GM12878 (cell line): ENCODE data around the gene PROSER2. TPM values are rescaled to one million over a fixed set of nuclear protein-coding genes. Genes with fewer than 3 reads are reported as not detected.

Source experiments
- ATAC-seq: fragments of 200-7000 bp; cut with Tn5 transposase; 3 replicates; pipeline ENCODE4 v1.9.1; 2020; ENCODE audit warnings: mild to moderate bottlenecking, moderate library complexity
- BruUV-seq: library from RNA; stranded (reverse); fragments of 400-500 nt; replicated peaks from 2 replicates; lab custom pipeline; 2021; lab: Mats Ljungman, UMichigan
- CTCF ChIA-PET: fragments of 300-600 bp; sonication (Branson Sonifier 250); formaldehyde crosslinking; extraction: SDS; loops from one replicate; lab custom pipeline; 2021; ENCODE audit warnings: inconsistent platforms; lab: Yijun Ruan, JAX
- POLR2A ChIA-PET: fragments of 350-600 bp; formaldehyde crosslinking; extraction: SDS; loops from one replicate; lab custom pipeline; 2021; ENCODE audit warnings: inconsistent platforms; lab: Charles Lee
- RAD21 ChIA-PET: fragments of 300-600 bp; sonication (Branson Sonifier 250); formaldehyde crosslinking; loops from one replicate; lab custom pipeline; 2023; ENCODE audit warnings: antibody characterized with exemption; ENCODE audit not compliant: unreplicated experiment; lab: Charles Lee
- SMC1A ChIA-PET: fragments of 300-600 bp; sonication (Branson Sonifier 250); formaldehyde crosslinking; loops from one replicate; lab custom pipeline; 2023; ENCODE audit not compliant: unreplicated experiment, uncharacterized antibody; lab: Charles Lee
- DNase-seq: peaks from one replicate; pipeline ENCODE4 v3.0.0-alpha.2; 2011; ENCODE audit warnings: low read depth, low spot score
- FAIRE-seq: peaks from 3 replicates; lab custom pipeline; 2011; peaks lifted over from hg19 to GRCh38; lab: Jason Lieb, UNC
- H2AFZ ChIP-seq: 2 replicates; pipeline ENCODE4 v1.6.0; 2011; ENCODE audit warnings: low read depth, low read length, control low read depth; ENCODE audit not compliant: control insufficient read depth
- H3K27ac ChIP-seq: 2 replicates; pipeline ENCODE4 v1.5.1; 2011; ENCODE audit warnings: control low read depth; ENCODE audit not compliant: control insufficient read depth, insufficient read depth
- H3K27me3 ChIP-seq, 2 experiments: replicated peaks in 1 of 2; 2 replicates each; pipeline versions ENCODE4 v1.6.0 to v1.6.1; 2011; ENCODE audit warnings: low read length in 1 of 2; ENCODE audit not compliant: control insufficient read depth in 2 of 2, insufficient read depth in 2 of 2
- H3K36me3 ChIP-seq, 2 experiments: 2 replicates each; pipeline ENCODE4 v1.5.1; 2011; ENCODE audit warnings: low read length in 1 of 2; ENCODE audit not compliant: control insufficient read depth in 2 of 2, insufficient read depth in 2 of 2
- H3K4me1 ChIP-seq: 2 replicates; pipeline ENCODE4 v1.6.1; 2011; ENCODE audit warnings: mild to moderate bottlenecking, low read length, moderate library complexity, mixed read lengths; ENCODE audit not compliant: control insufficient read depth, insufficient read depth
- H3K4me2 ChIP-seq: 2 replicates; pipeline ENCODE4 v1.6.0; 2011; ENCODE audit warnings: control low read depth; ENCODE audit not compliant: control insufficient read depth, insufficient read depth
- H3K4me3 ChIP-seq: fragments of 200-600 bp; sonication (generic); 2 replicates; pipeline ENCODE4 v1.5.1; 2016
- H3K79me2 ChIP-seq: 2 replicates; pipeline ENCODE4 v1.6.0; 2011; ENCODE audit warnings: low read length; ENCODE audit not compliant: control insufficient read depth, insufficient read depth
- H3K9ac ChIP-seq: 2 replicates; pipeline ENCODE4 v1.8.0; 2011; ENCODE audit warnings: low read length, control low read depth, mixed read lengths; ENCODE audit not compliant: control insufficient read depth, insufficient read depth
- H3K9me3 ChIP-seq: replicated peaks from 3 replicates; pipeline ENCODE4 v1.5.1; 2011; ENCODE audit warnings: mild to moderate bottlenecking, low read length; ENCODE audit not compliant: control insufficient read depth, insufficient read depth
- H4K20me1 ChIP-seq: 2 replicates; pipeline ENCODE4 v1.6.0; 2011; ENCODE audit not compliant: control insufficient read depth, insufficient read depth
- BCL11A ChIP-seq: IDR thresholded peaks from 2 replicates; pipeline ENCODE4 v1.6.1; 2011; ENCODE audit warnings: low read depth, low read length
- BHLHE40 ChIP-seq, 2 experiments: fragments of 450-650 bp in 1 of 2; IDR thresholded peaks; 2 replicates each; pipeline ENCODE4 v1.6.1; 2011 to 2017; ENCODE audit warnings: low read depth in 2 of 2, borderline replicate concordance in 1 of 2, improper control_type of control experiment in 1 of 2, low read length in 1 of 2, mild to moderate bottlenecking in 1 of 2
- BMI1 ChIP-seq: fragments of 450-650 bp; IDR thresholded peaks from 2 replicates; pipeline ENCODE4 v1.6.1; 2016; ENCODE audit warnings: mild to moderate bottlenecking, moderate library complexity, borderline replicate concordance
- BRCA1 ChIP-seq: IDR thresholded peaks from 2 replicates; pipeline ENCODE4 v1.6.1; 2011; ENCODE audit warnings: low read depth, low read length, improper control_type of control experiment
- EED ChIP-seq: sonication (generic); IDR thresholded peaks from 2 replicates; pipeline ENCODE4 v1.6.1; 2016; ENCODE audit warnings: antibody characterized with exemption, low read depth
- HCFC1 ChIP-seq: fragments of 150-350 bp; IDR thresholded peaks from 2 replicates; pipeline ENCODE4 v1.6.1; 2014; ENCODE audit warnings: low read length
- IKZF2 ChIP-seq, 2 experiments: fragments of 450-650 bp; IDR thresholded peaks; 2 replicates each; pipeline ENCODE4 v1.6.1; 2017; ENCODE audit warnings: mild to moderate bottlenecking in 2 of 2, moderate library complexity in 2 of 2
- MEF2A ChIP-seq: IDR thresholded peaks from 2 replicates; pipeline ENCODE4 v1.6.1; 2011; ENCODE audit warnings: low read depth, mild to moderate bottlenecking, low read length, moderate library complexity; ENCODE audit not compliant: insufficient read depth
- MTA2 ChIP-seq: fragments of 450-650 bp; IDR thresholded peaks from 2 replicates; pipeline ENCODE4 v1.6.1; 2016; ENCODE audit warnings: low read depth, mild to moderate bottlenecking, moderate library complexity
- NFIC ChIP-seq: IDR thresholded peaks from 2 replicates; pipeline ENCODE4 v1.6.1; 2012; ENCODE audit warnings: low read depth, mild to moderate bottlenecking, inconsistent platforms, low read length, moderate library complexity
- NR2F1 ChIP-seq: fragments of 450-650 bp; conservative IDR thresholded peaks from 2 replicates; pipeline ENCODE4 v1.6.1; 2017; ENCODE audit warnings: mild to moderate bottlenecking
- RBBP5 ChIP-seq: fragments of 200-600 bp; sonication (generic); conservative IDR thresholded peaks from 2 replicates; pipeline ENCODE4 v1.6.1; 2016
- RUNX3 ChIP-seq: IDR thresholded peaks from 2 replicates; pipeline ENCODE4 v1.6.1; 2012; ENCODE audit warnings: low read length, inconsistent platforms
- SIN3A ChIP-seq: IDR thresholded peaks from 2 replicates; pipeline ENCODE4 v1.6.1; 2012; ENCODE audit warnings: low read depth, low read length, improper control_type of control experiment
- SP1 ChIP-seq: IDR thresholded peaks from one replicate; pipeline ENCODE4 v1.6.1; 2011; ENCODE audit warnings: low read depth, low read length
- SRF ChIP-seq, 2 experiments: IDR thresholded peaks; 2 replicates each; pipeline ENCODE4 v1.6.1; 2011; ENCODE audit warnings: low read depth in 2 of 2, low read length in 2 of 2, mild to moderate bottlenecking in 1 of 2, moderate library complexity in 1 of 2
- TBL1XR1 ChIP-seq: IDR thresholded peaks from 2 replicates; pipeline ENCODE4 v1.6.1; 2012; ENCODE audit warnings: low read depth, low read length, improper control_type of control experiment
- YBX1 ChIP-seq: fragments of 450-650 bp; IDR thresholded peaks from 2 replicates; pipeline ENCODE4 v1.6.1; 2016; ENCODE audit warnings: antibody characterized with exemption
- WGBS: methylation state at CpG from one replicate; pipeline ENCODE4 v1.1.6; 2016; ENCODE audit warnings: low lambda C conversion rate; ENCODE audit not compliant: insufficient replicate concordance, insufficient coverage; ENCODE audit errors: missing lambda C conversion rate; 5-methylcytosine and 5-hydroxymethylcytosine counted together
- in situ Hi-C: fragments of 300-500 bp; cut with MboI; formaldehyde crosslinking; loops from 9 replicates; pipeline ENCODE4 v1.14.3; 2018; ENCODE audit warnings: mixed read lengths
- intact Hi-C: fragments of 100-400 bp; cut with micrococcal nuclease; formaldehyde crosslinking; loops from one replicate; pipeline ENCODE4 v1.14.2; 2022; ENCODE audit not compliant: unreplicated experiment
- polyA plus RNA-seq, 11 experiments: library from polyadenylated mRNA; depleted of rRNA in 4 of 11; unstranded in 6 of 11; stranded (reverse) in 5 of 11; fragments of >200 nt; fragmentation: Nextera tagmentation in 4 of 11; fragmentation: Illumina TruSeq in 1 of 11; extraction: Ambion mirVana in 4 of 11; extraction: Trizol in 1 of 11; gene quantifications; 1 replicate in 1 of 11; 2 replicates in 10 of 11; pipeline versions ENCODE4 v1.2.1 to v1.2.3, GENCODE V29; 2011 to 2016; ENCODE audit warnings: inconsistent platforms in 2 of 11, missing spikeins in 2 of 11, low read depth in 1 of 11
- total RNA-seq, 4 experiments: library from RNA; depleted of rRNA in 3 of 4; stranded (reverse); fragments of >200 nt in 3 of 4; fragmentation: Illumina TruSeq in 1 of 4; extraction: Trizol in 1 of 4; gene quantifications; 2 replicates each; pipeline versions ENCODE4 v1.2.1 to v1.2.3, GENCODE V29; 2013 to 2021
- TF ChIP-seq, protein P1 (sequence below): fragments of 150-350 bp; IDR thresholded peaks from 2 replicates; pipeline ENCODE4 v1.6.1; 2014; ENCODE audit warnings: mild to moderate bottlenecking, low read depth, low read length

Gene PROSER2
- total and polyA plus RNA-seq, 10 of the 15 experiments (the other 5 are each of a cell fraction or from before 2014, with no cell fraction given) = 0.04 to 0.25 (median 0.07) TPM; not detected in 6

GRCh38 chr10:11870461-11870780 is 47.3 kb downstream of the PROSER2 start:
- ChIA-PET CTCF (no interaction called here), POLR2A (no interaction called here), RAD21 (no interaction called here), SMC1A (no interaction called here)
- no peak overlapping the region for H3K4me3 ChIP-seq
- H3K79me2 ChIP-seq = no peaks in the 10 kb centered on the region
- no TSS peak for BruUV-seq
- 82% methylated on average over 8 of the region's 8 CpGs for WGBS
- H4K20me1 ChIP-seq = no peaks in the 10 kb centered on the region
- TF ChIP-seq SRF (IDR thresholded peaks at IDR 0.05; ENCODE audit: low read depth in 2 of 2, low read length in 2 of 2) (no peak), NFIC (no peak), NR2F1 (no peak), RBBP5 (no peak), MTA2 (no peak), YBX1 (no peak), BRCA1 (no peak), BHLHE40 (IDR thresholded peaks at IDR 0.05; ENCODE audit: borderline replicate concordance in 1 of 2, low read depth in 2 of 2, low read length in 1 of 2) (no peak), BMI1 (no peak), SP1 (no peak), SIN3A (no peak), MEF2A (no peak), EED (no peak), HCFC1 (no peak), BCL11A (no peak), RUNX3 (no peak), IKZF2 (IDR thresholded peaks at IDR 0.05) (no peak), TBL1XR1 (no peak)
- TF ChIP-seq, protein P1, sequence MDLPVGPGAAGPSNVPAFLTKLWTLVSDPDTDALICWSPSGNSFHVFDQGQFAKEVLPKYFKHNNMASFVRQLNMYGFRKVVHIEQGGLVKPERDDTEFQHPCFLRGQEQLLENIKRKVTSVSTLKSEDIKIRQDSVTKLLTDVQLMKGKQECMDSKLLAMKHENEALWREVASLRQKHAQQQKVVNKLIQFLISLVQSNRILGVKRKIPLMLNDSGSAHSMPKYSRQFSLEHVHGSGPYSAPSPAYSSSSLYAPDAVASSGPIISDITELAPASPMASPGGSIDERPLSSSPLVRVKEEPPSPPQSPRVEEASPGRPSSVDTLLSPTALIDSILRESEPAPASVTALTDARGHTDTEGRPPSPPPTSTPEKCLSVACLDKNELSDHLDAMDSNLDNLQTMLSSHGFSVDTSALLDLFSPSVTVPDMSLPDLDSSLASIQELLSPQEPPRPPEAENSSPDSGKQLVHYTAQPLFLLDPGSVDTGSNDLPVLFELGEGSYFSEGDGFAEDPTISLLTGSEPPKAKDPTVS = no peak
- H3K9me3 ChIP-seq = no peaks in the 10 kb centered on the region
- in situ Hi-C loops (no loop called here), intact Hi-C loops (no loop called here)
- no peak overlapping the region for H3K27ac ChIP-seq
- DNase-seq (no peak), FAIRE-seq (no peak), ATAC-seq (no peak)
- H3K36me3 ChIP-seq = no peaks in the 10 kb centered on the region
- no peak overlapping the region for H3K9ac ChIP-seq
- H3K4me1 ChIP-seq = peaks cover 4% of the 10 kb centered on the region
- no peak overlapping the region for H2AFZ ChIP-seq
- peaks cover 0 to 2% of the 10 kb centered on the region in 2 experiments; a peak in 2 of 4 replicates for H3K27me3 ChIP-seq
- H3K4me2 ChIP-seq = no peak overlapping the region
